Ishikawa (cell line): ENCODE measurements around the gene DENND2C.

Experiments
- CEBPB ChIP-seq: IDR thresholded peaks from 2 replicates; pipeline ENCODE4 v1.6.1; 2012
- CREB1 ChIP-seq: IDR thresholded peaks from 2 replicates; pipeline ENCODE4 v1.6.1; 2012; ENCODE audit warnings: low read depth
- EGR1 ChIP-seq: IDR thresholded peaks from 2 replicates; pipeline ENCODE4 v1.6.1; 2012
- EP300 ChIP-seq: IDR thresholded peaks from 2 replicates; pipeline ENCODE4 v1.6.1; 2012; ENCODE audit warnings: borderline replicate concordance
- FOXM1 ChIP-seq: IDR thresholded peaks from 2 replicates; pipeline ENCODE4 v1.6.1; 2012; ENCODE audit warnings: low read depth, borderline replicate concordance
- NFIC ChIP-seq: IDR thresholded peaks from 2 replicates; pipeline ENCODE4 v1.6.1; 2012
- RAD21 ChIP-seq: IDR thresholded peaks from 2 replicates; pipeline ENCODE4 v1.6.1; 2012; ENCODE audit warnings: low read depth
- TAF1 ChIP-seq: IDR thresholded peaks from 2 replicates; pipeline ENCODE4 v1.6.1; 2012; ENCODE audit warnings: low read depth, mild to moderate bottlenecking
- TCF12 ChIP-seq: IDR thresholded peaks from 2 replicates; pipeline ENCODE4 v1.6.1; 2012; ENCODE audit warnings: low read depth
- TEAD4 ChIP-seq: IDR thresholded peaks from 2 replicates; pipeline ENCODE4 v1.6.1; 2012
- USF1 ChIP-seq: IDR thresholded peaks from 2 replicates; pipeline ENCODE4 v1.6.1; 2012
- YY1 ChIP-seq: IDR thresholded peaks from 2 replicates; pipeline ENCODE4 v1.6.1; 2012; ENCODE audit warnings: low read depth
- ZBTB7A ChIP-seq: IDR thresholded peaks from 2 replicates; pipeline ENCODE4 v1.6.1; 2012; ENCODE audit warnings: low read depth
- TF ChIP-seq, protein P1 (sequence below): IDR thresholded peaks from 2 replicates; pipeline ENCODE4 v1.6.1; 2012
- TF ChIP-seq, protein P2 (sequence below): IDR thresholded peaks from 2 replicates; pipeline ENCODE4 v1.6.1; 2012; ENCODE audit warnings: low read depth, mild to moderate bottlenecking

Gene DENND2C, protein sequence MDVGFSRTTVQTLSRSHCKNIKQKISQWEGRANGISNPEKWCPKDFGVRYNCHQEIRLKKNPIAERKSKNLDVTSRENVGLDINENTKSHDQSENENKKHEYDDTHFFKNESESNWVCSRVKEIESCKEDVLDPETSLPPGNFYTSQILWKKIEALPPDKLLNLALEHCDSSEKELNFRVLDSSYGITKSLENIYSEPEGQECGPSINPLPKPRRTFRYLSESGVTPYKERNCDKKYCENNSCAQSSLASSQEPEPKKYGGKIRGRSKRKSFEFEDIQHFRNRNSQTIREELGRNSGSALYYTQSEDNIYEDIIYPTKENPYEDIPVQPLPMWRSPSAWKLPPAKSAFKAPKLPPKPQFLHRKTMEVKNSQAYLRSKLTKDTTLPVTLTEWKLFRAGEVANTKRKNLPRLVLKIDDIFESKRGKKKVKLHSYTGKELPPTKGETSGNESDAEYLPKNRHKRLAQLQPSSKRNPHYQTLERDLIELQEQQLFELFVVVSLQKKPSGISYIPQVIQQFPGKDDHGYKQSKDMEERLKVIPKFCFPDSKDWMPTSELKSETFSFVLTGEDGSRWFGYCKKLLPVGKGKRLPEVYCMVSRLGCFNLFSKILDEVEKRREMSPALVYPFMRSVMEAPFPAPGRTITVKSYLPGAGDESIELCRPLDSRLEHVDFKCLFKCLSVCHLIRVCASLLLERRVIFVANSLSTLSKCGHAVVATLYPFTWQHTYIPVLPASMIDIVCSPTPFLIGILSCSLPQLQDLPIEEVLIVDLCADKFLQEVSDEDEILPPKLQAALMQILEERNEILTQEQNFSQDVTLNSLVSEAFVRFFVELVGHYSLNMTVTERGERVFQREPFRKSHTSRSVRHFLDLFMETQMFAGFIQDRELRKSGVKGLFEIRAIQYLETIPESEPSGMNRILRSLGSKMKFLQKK

DNA sequence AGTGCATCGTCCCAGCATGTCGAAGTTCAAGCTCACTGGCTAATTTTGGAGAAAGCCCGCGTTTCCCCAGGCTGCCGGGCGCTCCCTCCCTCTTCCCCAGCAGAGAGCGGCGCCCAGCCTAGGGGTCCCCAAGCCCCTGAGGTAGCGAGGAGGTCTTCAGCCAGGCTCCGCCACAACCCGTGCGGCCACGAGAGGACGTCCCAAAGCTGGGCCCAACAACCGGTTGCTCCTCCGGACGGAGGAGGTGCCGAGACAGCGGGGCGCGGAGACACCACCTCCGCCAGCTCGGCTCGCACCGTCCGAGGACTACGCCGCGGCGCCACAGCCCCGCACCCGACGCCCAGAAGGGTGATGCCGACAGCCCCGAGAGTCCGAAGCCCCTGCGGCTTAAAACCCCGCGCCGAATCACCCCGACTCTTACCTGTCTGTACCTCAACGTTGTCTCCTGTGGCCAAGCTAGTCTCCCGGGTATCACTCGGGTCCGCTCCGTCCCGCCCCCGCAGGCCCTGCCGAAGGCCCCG lies at the start of gene DENND2C:
Gene DENND2C, minus strand, starts transcription at position 488 of the 521 bp plus-strand sequence. CDS start 44,065 bp downstream, outside the sequence.
- no peak for TF ChIP-seq CREB1
- no peak for TF ChIP-seq EP300
- TF ChIP-seq, protein P1, sequence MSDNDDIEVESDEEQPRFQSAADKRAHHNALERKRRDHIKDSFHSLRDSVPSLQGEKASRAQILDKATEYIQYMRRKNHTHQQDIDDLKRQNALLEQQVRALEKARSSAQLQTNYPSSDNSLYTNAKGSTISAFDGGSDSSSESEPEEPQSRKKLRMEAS: peak; percentile 68
- peak; percentile 92 for TF ChIP-seq EGR1
- 0 out of 2 replicates have a peak, but pooled peaks have one; percentile 5 for TF ChIP-seq NFIC
- TF ChIP-seq FOXM1: no peak
- TF ChIP-seq TCF12: no peak
- TF ChIP-seq, protein P2, sequence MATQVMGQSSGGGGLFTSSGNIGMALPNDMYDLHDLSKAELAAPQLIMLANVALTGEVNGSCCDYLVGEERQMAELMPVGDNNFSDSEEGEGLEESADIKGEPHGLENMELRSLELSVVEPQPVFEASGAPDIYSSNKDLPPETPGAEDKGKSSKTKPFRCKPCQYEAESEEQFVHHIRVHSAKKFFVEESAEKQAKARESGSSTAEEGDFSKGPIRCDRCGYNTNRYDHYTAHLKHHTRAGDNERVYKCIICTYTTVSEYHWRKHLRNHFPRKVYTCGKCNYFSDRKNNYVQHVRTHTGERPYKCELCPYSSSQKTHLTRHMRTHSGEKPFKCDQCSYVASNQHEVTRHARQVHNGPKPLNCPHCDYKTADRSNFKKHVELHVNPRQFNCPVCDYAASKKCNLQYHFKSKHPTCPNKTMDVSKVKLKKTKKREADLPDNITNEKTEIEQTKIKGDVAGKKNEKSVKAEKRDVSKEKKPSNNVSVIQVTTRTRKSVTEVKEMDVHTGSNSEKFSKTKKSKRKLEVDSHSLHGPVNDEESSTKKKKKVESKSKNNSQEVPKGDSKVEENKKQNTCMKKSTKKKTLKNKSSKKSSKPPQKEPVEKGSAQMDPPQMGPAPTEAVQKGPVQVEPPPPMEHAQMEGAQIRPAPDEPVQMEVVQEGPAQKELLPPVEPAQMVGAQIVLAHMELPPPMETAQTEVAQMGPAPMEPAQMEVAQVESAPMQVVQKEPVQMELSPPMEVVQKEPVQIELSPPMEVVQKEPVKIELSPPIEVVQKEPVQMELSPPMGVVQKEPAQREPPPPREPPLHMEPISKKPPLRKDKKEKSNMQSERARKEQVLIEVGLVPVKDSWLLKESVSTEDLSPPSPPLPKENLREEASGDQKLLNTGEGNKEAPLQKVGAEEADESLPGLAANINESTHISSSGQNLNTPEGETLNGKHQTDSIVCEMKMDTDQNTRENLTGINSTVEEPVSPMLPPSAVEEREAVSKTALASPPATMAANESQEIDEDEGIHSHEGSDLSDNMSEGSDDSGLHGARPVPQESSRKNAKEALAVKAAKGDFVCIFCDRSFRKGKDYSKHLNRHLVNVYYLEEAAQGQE: no peak
- 0 out of 2 replicates have a peak, but pooled peaks have one; percentile 27 for TF ChIP-seq YY1
- TF ChIP-seq TEAD4: no peak
- no peak for TF ChIP-seq CEBPB
- TF ChIP-seq TAF1: no peak
- TF ChIP-seq RAD21: no peak; the same call in 1 of the 2 replicates
- no peak for TF ChIP-seq USF1
- peak; percentile 89 for TF ChIP-seq ZBTB7A

- no peak for TF ChIP-seq TEAD4
- TF ChIP-seq TAF1: no peak
- TF ChIP-seq EP300: no peak
- no peak for TF ChIP-seq ZBTB7A
- no peak for TF ChIP-seq RAD21
- TF ChIP-seq, protein P1: no peak
- no peak for TF ChIP-seq TCF12
- TF ChIP-seq NFIC: no peak
- no peak for TF ChIP-seq USF1
- TF ChIP-seq CEBPB: no peak
- TF ChIP-seq, protein P2: no peak
- TF ChIP-seq CREB1: no peak
- TF ChIP-seq FOXM1: no peak
- no peak for TF ChIP-seq YY1
- no peak for TF ChIP-seq EGR1
Measured at GRCh38 chr1:114719424-114719787, 49.6 kb upstream of the DENND2C start.

GRCh38 chr1:114718661-114719423 lies 49.0 kb upstream of the DENND2C start:
- no peak for TF ChIP-seq EP300
- no peak for TF ChIP-seq ZBTB7A
- no peak for TF ChIP-seq TAF1
- no peak for TF ChIP-seq EGR1

GRCh38 chr1:114716304-114717170 lies 46.7 kb upstream of the DENND2C start, which contains the start of gene NRAS:
Gene NRAS (minus strand): TSS chr1:114716771. CDS start chr1:114716160, 611 bp downstream.
- TF ChIP-seq USF1 (peak; percentile 94), CREB1 (peak; percentile 93), TAF1 (peak; percentile 54; the same call in 1 of the 2 replicates), TCF12 (peak; percentile 59), NFIC (no peak), CEBPB (0 out of 2 replicates have a peak, but pooled peaks have one; percentile 2), EGR1 (no peak), YY1 (peak; percentile 81)
- TF ChIP-seq, protein P1: peak; percentile 95
